ENCODE measurements around the gene MMP11. TPM values are rescaled to one million over a fixed set of nuclear protein-coding genes. Genes with fewer than 3 reads are reported as not detected.

The MMP11 gene
- total and polyA plus RNA-seq, 2 of the 4 experiments (the other 2 are of a cell fraction), result 2.2 to 6.0 TPM

- Histone ChIP-seq H3K27ac (ENCODE audit: insufficient read depth, low read length) (no peak overlapping the region), H2BK120ac (ENCODE audit: low read depth, low read length) (no peak overlapping the region), H4K91ac (ENCODE audit: insufficient read depth, low read depth, low read length) (no peak overlapping the region), H3K79me1 (ENCODE audit: low read depth in 1 of 2, low read length in 2 of 2) (peaks cover 8 to 14% of the 10 kb centered on the region in 2 experiments; a peak in 3 of 4 replicates), H2AFZ (replicated peaks; ENCODE audit: low read length, poor library complexity) (no peak overlapping the region), H2BK5ac (ENCODE audit: low read depth, low read length, poor library complexity, severe bottlenecking) (no peak overlapping the region), H3K4me1 (ENCODE audit: control insufficient read depth, insufficient read depth, low read length) (peaks cover 4% of the 10 kb centered on the region), H3K4me3 (ENCODE audit: insufficient read depth, low read depth, low read length) (no peak overlapping the region), H2BK20ac (ENCODE audit: low read depth, low read length) (no peak overlapping the region), H3K14ac (replicated peaks; ENCODE audit: low read depth, low read length) (no peak overlapping the region), H2BK15ac (ENCODE audit: low read depth, low read length) (no peak overlapping the region), H3K9me1 (ENCODE audit: insufficient read depth, low read length) (peaks cover 5% of the 10 kb centered on the region), H3K4me2 (ENCODE audit: low read depth, low read length) (no peak overlapping the region), H3K9me3 (ENCODE audit: control insufficient read depth, insufficient read depth, low read length) (no peaks in the 10 kb centered on the region), H4K8ac (ENCODE audit: low read depth in 2 of 2, low read length in 2 of 2) (no peak overlapping the region), H3K4ac (ENCODE audit: low read depth, low read length) (no peak overlapping the region), H3K56ac (ENCODE audit: extremely low read depth, insufficient read depth, low read length) (no peak overlapping the region), H4K20me1 (ENCODE audit: insufficient read depth, low read length) (no peaks in the 10 kb centered on the region), H3K18ac (ENCODE audit: low read depth, low read length) (no peak overlapping the region), H3K9ac (ENCODE audit: low read depth, low read length) (no peak overlapping the region), H3K36me3 (ENCODE audit: control insufficient read depth, insufficient read depth, low read length) (no peaks in the 10 kb centered on the region), H2AK9ac (replicated peaks; ENCODE audit: low read depth, low read length, poor library complexity) (peak overlapping the region; percentile 24), H4K5ac (ENCODE audit: low read depth, low read length) (no peak overlapping the region), H3K23ac (ENCODE audit: low read depth, low read length) (no peak overlapping the region), H3K27me3 (ENCODE audit: control insufficient read depth, insufficient read depth, low read length) (0 out of 2 replicates have a peak, but pooled peaks cover 1% of the 10 kb centered on the region), H2AK5ac (ENCODE audit: low read depth, low read length) (no peak overlapping the region)
- no peak for TF ChIP-seq ELK1 (IDR thresholded peaks at IDR 0.05; ENCODE audit: borderline replicate concordance, low read depth, low read length)
- POLR2A ChIA-PET (ENCODE audit: unreplicated experiment), result no interaction called here
- DNase-seq, result no peak
- in situ Hi-C loops (cut with MboI; ENCODE audit: low sequenced_read_pairs), result no loop called here
- intact Hi-C loops (cut with micrococcal nuclease), result no loop called here
- dilution Hi-C loops (cut with HindIII; ENCODE audit: low sequenced_read_pairs, unreplicated experiment), result no loop called here
- CTCF ChIA-PET, result no interaction called here
- ATAC-seq (ENCODE audit: low read depth), result no peak
- WGBS, 2 experiments (ENCODE audit: extremely low coverage in 2 of 2, insufficient read length in 1 of 2), result 50% methylated on average over 1 of the region's 2 CpGs; no CpG with 5 or more reads in 1 of the 2 experiments
- no TSS peak for BruUV-seq (replicated peaks)
Observed at GRCh38 chr22:23753385-23753784, 19.3 kb upstream of the MMP11 start.

Data from IMR-90 (cell line).